Measurements from ENCODE around the gene CACNA1S.

- TF ChIP-seq CTCF (IDR thresholded peaks at IDR 0.05; ENCODE audit: poor library complexity) (no peak), EZH2phosphoT487 (IDR thresholded peaks at IDR 0.05; ENCODE audit: low read depth, severe bottlenecking, unreplicated experiment) (no peak)
These were observed 21.7 kb downstream of the CACNA1S start for GRCh38 chr1:201090541-201090940.

Measured in hepatocyte (in vitro differentiated cells).